Ascending aorta (tissue), 2 donors: Measurements from ENCODE around the gene ANO6. TPM values are rescaled to one million over a fixed set of nuclear protein-coding genes. Genes with fewer than 3 reads are reported as not detected.
A peak's percentile ranks its signal among the peaks of the same experiment; 100 is the strongest.

ENCODE experiments used
- DNase-seq, 2 donors: peaks; one replicate each; pipeline ENCODE4 v3.0.0-alpha.2; 2019; ENCODE audit warnings: low spot score in 2 of 2
- H3K27ac ChIP-seq, 2 donors: fragments of 200-600 bp; sonication (generic); one replicate each; pipeline ENCODE4 v1.5.1; 2016 to 2017; ENCODE audit warnings: mild to moderate bottlenecking in 1 of 2
- H3K27me3 ChIP-seq: fragments of 200-600 bp; sonication (generic); one replicate; pipeline ENCODE4 v1.5.1; 2017
- H3K36me3 ChIP-seq, 2 donors: fragments of 200-600 bp; sonication (generic); one replicate each; pipeline ENCODE4 v1.5.1; 2016
- H3K4me1 ChIP-seq, 2 donors: fragments of 200-600 bp; sonication (generic); one replicate each; pipeline ENCODE4 v1.5.1; 2016 to 2017; ENCODE audit warnings: mild to moderate bottlenecking in 1 of 2
- H3K4me3 ChIP-seq, 2 donors: fragments of 200-600 bp; sonication (generic); one replicate each; pipeline ENCODE4 v1.5.1; 2016 to 2017; ENCODE audit warnings: mild to moderate bottlenecking in 1 of 2
- H3K9me3 ChIP-seq, 2 donors: fragments of 200-600 bp; sonication (generic); one replicate each; pipeline ENCODE4 v1.5.1; 2016
- CTCF ChIP-seq, 3 experiments: fragments of 200-600 bp in 2 of 3; fragments of 450-650 bp in 1 of 3; sonication (generic) in 2 of 3; IDR thresholded peaks; one replicate each; pipeline ENCODE4 v1.5.1; 2016 to 2019; ENCODE audit warnings: antibody characterized with exemption in 3 of 3, mild to moderate bottlenecking in 1 of 3, moderate library complexity in 1 of 3
- intact Hi-C: fragments of 100-400 bp; cut with DNase I; formaldehyde crosslinking; loops from one replicate; pipeline ENCODE4 v1.15.1; 2023
- total RNA-seq: library from RNA; depleted of rRNA; stranded (reverse); fragments of >200 nt; gene quantifications from one replicate; pipeline ENCODE4 v1.1.0, GENCODE V29; 2016

The ANO6 gene
- total RNA-seq, 1 donor from 2014 or later = 49.6 TPM

- H3K4me1 ChIP-seq = peaks cover 24 to 67% of the 10 kb centered on the region in 2 donors
- no peaks in the 10 kb centered on the region for H3K9me3 ChIP-seq
- H3K36me3 ChIP-seq = no peaks in the 10 kb centered on the region
- no peaks in the 10 kb centered on the region for H3K27me3 ChIP-seq
- peak in 1 of 2 donors; percentile 70 for DNase-seq
- TF ChIP-seq CTCF (IDR thresholded peaks at IDR 0.05) = no peak
- peak overlapping the region; percentile 73 to 86 for H3K27ac ChIP-seq
- H3K4me3 ChIP-seq = peak overlapping the region in 1 of 2 donors; percentile 25
- intact Hi-C loops = loop anchor here (2.0 kb wide), 2 partner anchors 36 to 70 kb away; no protein-coding TSS in a partner anchor
These were observed 88.8 kb downstream of the ANO6 start for GRCh38 chr12:45304514-45305178.

GRCh38 chr12:45305907-45306306 lies 90.0 kb downstream of the ANO6 start:
- Histone ChIP-seq H3K4me3 (no peak overlapping the region), H3K4me1 (peaks cover 22 to 77% of the 10 kb centered on the region in 2 donors), H3K9me3 (no peaks in the 10 kb centered on the region), H3K27ac (peak overlapping the region; percentile 73 to 86), H3K27me3 (no peaks in the 10 kb centered on the region), H3K36me3 (no peaks in the 10 kb centered on the region)
- intact Hi-C loops = loop anchor here (2.0 kb wide), 3 partner anchors 31 to 71 kb away; no protein-coding TSS in a partner anchor
- TF ChIP-seq CTCF (IDR thresholded peaks at IDR 0.05) = no peak
- DNase-seq = no peak

- peak in 2 of 3 experiments; percentile 6 to 27 for TF ChIP-seq CTCF (IDR thresholded peaks at IDR 0.05)
- Histone ChIP-seq H3K36me3 (no peaks in the 10 kb centered on the region), H3K4me1 (peaks cover 14 to 69% of the 10 kb centered on the region in 2 donors), H3K9me3 (no peaks in the 10 kb centered on the region), H3K4me3 (no peak overlapping the region), H3K27ac (peak overlapping the region; percentile 73 to 86), H3K27me3 (no peaks in the 10 kb centered on the region)
- intact Hi-C loops = loop anchor here (5.0 kb wide), 1 partner anchor 37 kb away; no protein-coding TSS in a partner anchor
- DNase-seq = no peak
These were observed 94.1 kb downstream of the ANO6 start for GRCh38 chr12:45309836-45310626.

GRCh38 chr12:45310627-45310968 lies 94.7 kb downstream of the ANO6 start:
- no peaks in the 10 kb centered on the region for H3K36me3 ChIP-seq
- no peak overlapping the region for H3K4me3 ChIP-seq
- peak overlapping the region; percentile 73 to 86 for H3K27ac ChIP-seq
- intact Hi-C loops = loop anchor here (5.0 kb wide), 1 partner anchor 37 kb away; no protein-coding TSS in a partner anchor
- DNase-seq = no peak
- no peaks in the 10 kb centered on the region for H3K27me3 ChIP-seq
- H3K4me1 ChIP-seq = peaks cover 9 to 63% of the 10 kb centered on the region in 2 donors
- no peak for TF ChIP-seq CTCF (IDR thresholded peaks at IDR 0.05)
- no peaks in the 10 kb centered on the region for H3K9me3 ChIP-seq

- no peaks in the 10 kb centered on the region for H3K9me3 ChIP-seq
- H3K4me3 ChIP-seq = no peak overlapping the region
- no peak for DNase-seq
- no peaks in the 10 kb centered on the region for H3K36me3 ChIP-seq
- peak overlapping the region; percentile 73 to 86 for H3K27ac ChIP-seq
- no peak for TF ChIP-seq CTCF (IDR thresholded peaks at IDR 0.05)
- intact Hi-C loops = loop anchor here (5.0 kb wide), 1 partner anchor 35 kb away; no protein-coding TSS in a partner anchor
- H3K27me3 ChIP-seq = no peaks in the 10 kb centered on the region
- H3K4me1 ChIP-seq = peaks cover 7 to 49% of the 10 kb centered on the region in 2 donors
These were observed 96.1 kb downstream of the ANO6 start for GRCh38 chr12:45312012-45312411.
